Gastroesophageal sphincter (tissue), 3 donors: ENCODE results near the gene ST7.

Experiments
- EP300 ChIP-seq: sonication (generic); formaldehyde crosslinking; IDR thresholded peaks from one replicate; pipeline ENCODE4 v1.6.1; 2017; ENCODE audit warnings: antibody characterized with exemption, mild to moderate bottlenecking
- POLR2AphosphoS5 ChIP-seq: sonication (generic); formaldehyde crosslinking; IDR thresholded peaks from one replicate; pipeline ENCODE4 v1.6.1; 2017; ENCODE audit warnings: antibody characterized with exemption
- TF ChIP-seq, protein P1 (sequence below), 4 experiments: fragments of 200-600 bp in 2 of 4; fragments of 450-650 bp in 2 of 4; sonication (generic) in 1 of 4; IDR thresholded peaks; one replicate each; pipeline ENCODE4 v1.5.1; 2017 to 2019; ENCODE audit warnings: antibody characterized with exemption in 4 of 4, mild to moderate bottlenecking in 2 of 4, moderate library complexity in 2 of 4

DNA sequence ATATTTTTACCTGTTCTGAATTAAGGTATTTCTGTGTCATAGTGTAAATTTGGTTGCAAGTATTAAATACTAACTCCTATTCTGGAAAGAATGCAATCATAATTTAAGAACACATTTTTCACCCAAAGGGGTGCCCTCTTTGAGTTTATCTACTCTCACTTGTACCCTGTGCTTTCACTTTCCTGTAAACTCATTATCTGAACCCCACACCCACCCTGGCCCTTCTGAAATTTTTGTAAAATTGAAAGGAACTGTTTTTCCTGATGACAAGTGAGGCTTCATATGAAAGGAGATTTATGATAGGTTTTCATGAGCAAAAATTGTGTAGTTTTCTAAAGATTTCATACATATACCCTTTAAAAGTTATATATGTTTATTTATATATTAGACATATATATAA, 235.1 kb downstream of the ST7 start:
- TF ChIP-seq EP300 (no peak), POLR2AphosphoS5 (no peak)
- TF ChIP-seq, protein P1, sequence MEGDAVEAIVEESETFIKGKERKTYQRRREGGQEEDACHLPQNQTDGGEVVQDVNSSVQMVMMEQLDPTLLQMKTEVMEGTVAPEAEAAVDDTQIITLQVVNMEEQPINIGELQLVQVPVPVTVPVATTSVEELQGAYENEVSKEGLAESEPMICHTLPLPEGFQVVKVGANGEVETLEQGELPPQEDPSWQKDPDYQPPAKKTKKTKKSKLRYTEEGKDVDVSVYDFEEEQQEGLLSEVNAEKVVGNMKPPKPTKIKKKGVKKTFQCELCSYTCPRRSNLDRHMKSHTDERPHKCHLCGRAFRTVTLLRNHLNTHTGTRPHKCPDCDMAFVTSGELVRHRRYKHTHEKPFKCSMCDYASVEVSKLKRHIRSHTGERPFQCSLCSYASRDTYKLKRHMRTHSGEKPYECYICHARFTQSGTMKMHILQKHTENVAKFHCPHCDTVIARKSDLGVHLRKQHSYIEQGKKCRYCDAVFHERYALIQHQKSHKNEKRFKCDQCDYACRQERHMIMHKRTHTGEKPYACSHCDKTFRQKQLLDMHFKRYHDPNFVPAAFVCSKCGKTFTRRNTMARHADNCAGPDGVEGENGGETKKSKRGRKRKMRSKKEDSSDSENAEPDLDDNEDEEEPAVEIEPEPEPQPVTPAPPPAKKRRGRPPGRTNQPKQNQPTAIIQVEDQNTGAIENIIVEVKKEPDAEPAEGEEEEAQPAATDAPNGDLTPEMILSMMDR (IDR thresholded peaks at IDR 0.05), result no peak
